T follicular helper cell (primary cell): ENCODE results near the gene IFI30.
A peak's percentile ranks its signal among the peaks of the same experiment; 100 is the strongest.
"Not testable (repeated sequence)": the region's sequence is repeated elsewhere in the genome, so short reads cannot be mapped to it uniquely, and the experiment has no call there.

Experiments
- DNase-seq: peaks from one replicate; pipeline ENCODE4 v3.0.0-alpha.2; 2020; ENCODE audit warnings: low read depth

The IFI30 gene

DNA sequence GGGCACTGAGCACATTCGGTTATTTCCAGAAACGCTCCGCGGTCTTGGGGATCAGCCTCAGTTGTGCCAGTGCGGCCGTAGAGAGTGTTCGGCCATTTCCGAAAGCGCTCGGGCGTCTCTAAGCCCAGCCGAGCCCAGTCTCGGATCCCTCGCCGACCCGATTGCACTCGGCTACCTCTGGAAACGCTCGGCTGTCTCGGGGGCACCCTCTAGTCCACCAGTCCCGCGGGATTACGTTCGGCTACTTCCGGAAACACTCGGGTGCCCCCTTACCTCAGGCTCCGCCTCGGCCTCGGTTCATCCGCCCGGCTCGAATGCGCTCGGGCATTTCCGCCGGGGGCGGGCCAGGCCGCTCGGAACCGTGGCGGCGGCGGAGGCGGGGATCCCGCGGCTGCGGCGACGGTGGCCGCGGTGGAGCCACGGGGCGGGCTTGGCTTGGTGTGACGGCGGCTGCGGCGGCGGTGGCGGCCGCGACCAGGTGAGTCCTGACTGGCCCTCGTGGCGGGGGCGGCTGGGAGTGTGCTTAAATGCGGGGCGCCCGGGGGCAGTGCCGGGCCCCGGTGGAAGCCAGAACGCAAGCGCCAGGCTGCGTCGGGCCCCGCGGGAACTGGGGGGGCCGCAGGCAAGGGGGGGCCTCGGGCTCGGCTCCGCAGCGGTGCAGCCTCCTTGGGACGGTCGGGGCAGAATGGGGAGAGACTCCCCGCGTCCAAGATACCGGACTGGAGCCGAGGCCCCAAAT, 20.6 kb upstream of the IFI30 start, which contains the start of gene PIK3R2:
Gene PIK3R2 (plus strand): TSS at position 347 of the 739 bp plus-strand sequence. CDS start 2,717 bp downstream, outside the sequence.
- DNase-seq, result peak; percentile 100

GRCh38 chr19:18153556-18154134, 20.0 kb upstream of the IFI30 start:
- peak; percentile 22 for DNase-seq

DNA sequence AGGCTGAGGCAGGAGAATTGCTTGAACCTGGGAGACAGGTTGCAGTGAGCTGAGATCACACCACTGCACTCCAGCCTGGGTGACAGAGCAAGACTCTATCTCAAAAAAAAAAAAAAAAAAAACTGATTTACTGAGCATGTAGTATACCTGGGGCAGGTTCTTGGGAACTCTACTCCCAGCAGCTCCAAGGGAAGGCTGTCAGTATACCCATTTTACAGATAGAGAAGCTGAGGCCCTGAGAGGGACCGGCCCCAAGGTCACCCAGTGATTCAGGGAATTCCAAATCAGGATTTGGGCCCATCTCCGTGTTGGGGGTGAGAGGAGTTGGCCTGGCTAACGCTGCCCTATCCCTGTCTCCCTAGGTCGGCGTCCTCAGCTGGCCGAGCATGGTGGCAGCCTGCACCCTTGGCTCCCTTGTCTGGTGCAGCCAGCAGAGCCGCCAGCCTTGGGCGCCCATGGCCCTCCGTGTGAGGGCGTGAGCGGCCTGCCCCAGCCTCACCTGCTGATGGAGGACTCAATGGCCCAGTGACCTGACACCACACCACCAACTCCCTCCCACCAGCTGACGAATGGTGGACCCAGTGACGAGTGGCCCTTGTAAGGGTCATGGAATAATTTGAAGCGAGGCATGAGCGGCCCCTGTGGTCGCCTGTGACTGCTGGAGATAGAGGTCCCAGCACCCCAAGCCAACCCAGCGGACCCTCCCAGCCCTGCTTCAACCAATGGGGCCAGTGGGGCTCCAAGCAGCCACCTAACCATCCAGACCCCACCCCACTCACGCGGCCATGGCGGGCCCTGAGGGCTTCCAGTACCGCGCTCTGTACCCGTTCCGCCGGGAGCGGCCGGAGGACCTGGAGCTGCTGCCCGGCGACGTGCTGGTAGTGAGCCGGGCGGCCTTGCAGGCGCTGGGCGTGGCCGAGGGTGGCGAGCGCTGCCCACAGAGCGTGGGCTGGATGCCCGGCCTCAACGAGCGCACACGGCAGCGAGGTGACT, 18.2 kb upstream of the IFI30 start:
- no peak for DNase-seq

DNA sequence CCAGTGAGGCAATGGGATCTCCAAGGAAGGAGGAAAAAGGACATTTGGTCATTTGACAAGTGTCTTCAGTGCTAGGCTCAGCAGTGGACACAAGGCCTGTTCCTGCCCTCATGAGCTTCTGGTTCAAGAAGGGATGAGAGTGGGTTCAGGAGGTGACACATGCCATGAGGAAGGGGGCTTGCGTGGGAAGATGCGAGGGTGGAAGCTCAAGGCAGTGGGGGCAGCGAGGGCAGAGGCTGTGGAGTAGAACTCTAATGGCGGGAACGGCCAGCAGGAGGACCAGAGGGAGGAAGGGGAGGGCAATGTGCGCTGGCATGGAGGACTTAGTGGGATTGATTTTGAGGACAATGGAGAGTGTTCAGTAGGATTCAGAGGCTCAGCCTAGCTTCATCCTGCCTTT, 17.3 kb upstream of the IFI30 start:
- no peak for DNase-seq

DNA sequence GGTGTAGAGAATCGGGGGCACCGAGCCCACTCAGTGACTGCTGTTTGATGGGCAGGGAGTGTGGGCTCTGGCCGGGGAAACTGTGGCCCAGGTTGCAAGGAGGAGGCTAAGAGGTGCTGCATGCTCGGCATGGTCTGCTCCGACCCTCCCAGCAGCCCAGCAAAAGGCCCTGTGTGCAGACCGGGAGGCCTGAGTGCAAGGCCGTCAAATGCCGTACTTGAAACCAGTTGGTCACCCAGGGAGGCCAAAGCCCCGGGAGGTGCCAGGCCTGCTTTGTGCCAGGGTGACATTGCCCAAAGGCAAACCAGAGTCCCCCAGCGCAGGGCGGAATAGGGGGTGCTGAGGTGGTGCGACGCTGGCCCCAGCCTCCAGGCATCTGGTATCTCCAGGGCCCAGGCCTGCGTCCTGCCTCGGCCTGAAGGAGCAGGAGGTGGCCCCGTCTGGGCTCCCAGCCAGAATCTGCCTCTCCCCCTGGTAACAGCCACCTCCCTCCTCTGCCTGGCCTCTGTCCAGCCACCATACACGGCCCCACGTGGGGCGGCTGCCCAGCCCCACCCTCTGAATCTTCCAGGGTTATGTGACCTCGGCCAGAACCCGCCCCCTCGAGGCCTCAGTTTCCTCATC, 16.7 kb upstream of the IFI30 start:
- DNase-seq, result no peak

DNA sequence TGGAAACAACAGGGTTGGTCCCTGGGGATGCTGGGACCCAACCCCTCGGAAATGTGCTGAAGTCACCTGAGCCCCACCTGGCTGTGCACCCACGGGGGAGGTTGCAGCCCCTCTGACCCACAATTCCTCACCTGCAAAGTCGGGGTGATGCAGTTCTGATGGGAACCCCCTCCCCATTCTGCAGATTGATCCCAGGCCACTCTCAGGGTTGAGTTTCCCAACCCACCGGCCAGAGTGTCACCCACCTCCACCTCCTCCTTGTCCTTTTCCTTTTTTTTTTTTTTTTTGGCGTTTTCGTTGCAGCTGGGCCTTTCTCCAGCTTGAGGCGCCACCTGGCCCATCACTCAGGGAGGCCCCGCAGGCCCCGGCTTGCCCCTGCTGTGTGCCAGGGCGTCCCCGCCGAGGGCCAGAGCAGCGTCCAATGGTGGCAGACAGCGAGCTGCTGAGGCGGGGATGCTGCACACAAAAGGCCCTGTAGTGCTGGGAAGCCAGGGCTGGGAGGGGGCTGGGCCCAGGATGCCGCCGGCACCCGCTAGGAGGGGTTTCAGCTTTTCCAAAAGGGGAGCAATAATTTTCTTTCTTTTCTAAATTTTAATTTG, 16.0 kb upstream of the IFI30 start:
- DNase-seq, result no peak

DNA sequence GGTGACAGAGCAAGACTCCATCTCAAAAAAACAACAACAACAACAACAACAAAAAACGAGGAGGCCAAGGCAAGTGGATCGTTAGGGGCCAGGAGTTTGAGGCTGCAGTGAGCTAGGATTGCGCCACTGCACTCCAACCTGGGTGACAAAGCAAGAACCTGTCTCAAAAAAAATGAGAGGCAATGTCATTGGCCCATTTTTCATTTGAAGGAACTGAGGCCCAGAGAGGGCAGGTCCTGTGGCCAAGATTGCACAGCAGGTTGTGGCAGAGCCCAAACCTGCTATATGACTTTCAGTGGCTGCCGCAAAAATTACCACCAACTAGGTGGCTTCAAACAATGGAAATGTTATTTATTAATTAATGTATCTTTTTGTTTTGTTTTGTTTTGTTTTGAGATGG, 15.1 kb upstream of the IFI30 start:
- DNase-seq, result no peak

GRCh38 chr19:18159059-18159616, 14.5 kb upstream of the IFI30 start:
- not testable (repeated sequence) for DNase-seq

DNA sequence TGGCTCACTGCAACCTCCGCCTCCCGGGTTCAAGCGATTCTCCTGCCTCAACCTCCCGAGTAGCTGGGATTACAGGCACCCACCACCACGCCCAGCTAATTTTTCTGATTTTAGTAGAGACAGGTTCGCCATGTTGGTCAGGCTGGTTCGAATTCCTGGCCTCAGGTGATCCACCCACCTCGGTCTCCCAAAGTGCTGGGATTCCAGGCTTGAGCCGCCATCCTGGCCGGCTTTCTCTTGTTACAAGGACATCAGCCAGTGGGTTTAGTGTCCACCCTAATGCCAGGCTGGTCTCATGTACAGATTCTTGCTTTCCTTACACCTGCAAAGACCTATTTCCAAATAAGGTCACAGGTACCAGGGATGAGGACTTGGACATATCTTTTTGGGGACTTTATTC, 13.8 kb upstream of the IFI30 start:
- DNase-seq, result no peak

- no peak for DNase-seq
Measured at GRCh38 chr19:18160493-18160970, 13.1 kb upstream of the IFI30 start.

DNA sequence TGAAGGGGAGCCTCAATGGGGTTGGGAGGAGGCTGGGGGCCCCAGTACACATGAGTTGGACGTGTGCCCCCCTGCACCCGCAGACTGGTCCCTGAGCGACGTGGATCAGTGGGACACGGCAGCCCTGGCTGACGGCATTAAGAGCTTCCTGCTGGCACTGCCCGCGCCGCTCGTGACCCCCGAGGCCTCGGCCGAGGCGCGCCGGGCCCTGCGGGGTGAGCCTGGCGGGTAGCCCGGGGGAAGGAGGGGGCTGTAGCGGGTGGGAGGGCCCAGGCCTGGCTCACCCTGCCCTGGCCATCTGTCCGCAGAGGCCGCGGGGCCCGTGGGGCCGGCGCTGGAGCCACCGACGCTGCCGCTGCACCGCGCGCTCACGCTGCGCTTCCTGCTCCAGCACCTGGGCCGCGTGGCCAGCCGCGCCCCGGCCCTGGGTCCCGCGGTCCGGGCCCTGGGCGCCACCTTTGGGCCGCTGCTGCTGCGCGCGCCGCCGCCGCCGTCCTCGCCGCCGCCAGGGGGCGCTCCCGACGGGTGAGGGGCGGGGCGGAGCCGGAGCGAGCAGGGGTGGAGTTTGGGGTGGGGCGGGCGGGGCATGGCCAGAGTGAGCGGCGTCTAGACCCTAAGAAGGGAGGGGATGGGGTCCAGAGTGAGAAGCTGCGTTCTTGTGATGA, 12.5 kb upstream of the IFI30 start:
- peak; percentile 70 for DNase-seq

- DNase-seq, result no peak
Measured at GRCh38 chr19:18161636-18162002, 12.0 kb upstream of the IFI30 start.

DNA sequence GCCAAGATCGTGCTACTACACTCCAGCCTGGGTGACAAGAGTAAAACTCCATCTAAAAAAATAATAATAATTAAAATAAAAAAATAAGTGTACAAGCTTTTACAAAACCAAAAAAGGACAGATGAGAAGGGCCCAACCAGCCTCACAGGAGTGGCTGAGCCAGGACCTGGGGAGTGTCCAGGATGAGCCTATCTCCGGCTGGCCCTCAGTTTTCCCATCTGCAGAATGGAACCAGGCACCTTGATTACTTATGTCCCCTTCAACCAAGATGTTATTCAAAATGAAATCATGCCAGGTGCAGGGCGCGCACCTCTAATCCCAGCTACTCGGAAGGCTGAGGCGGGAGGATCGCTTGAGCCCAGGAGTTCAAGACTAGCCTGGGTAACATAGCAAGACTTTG, 9.5 kb upstream of the IFI30 start:
- no peak for DNase-seq

DNA sequence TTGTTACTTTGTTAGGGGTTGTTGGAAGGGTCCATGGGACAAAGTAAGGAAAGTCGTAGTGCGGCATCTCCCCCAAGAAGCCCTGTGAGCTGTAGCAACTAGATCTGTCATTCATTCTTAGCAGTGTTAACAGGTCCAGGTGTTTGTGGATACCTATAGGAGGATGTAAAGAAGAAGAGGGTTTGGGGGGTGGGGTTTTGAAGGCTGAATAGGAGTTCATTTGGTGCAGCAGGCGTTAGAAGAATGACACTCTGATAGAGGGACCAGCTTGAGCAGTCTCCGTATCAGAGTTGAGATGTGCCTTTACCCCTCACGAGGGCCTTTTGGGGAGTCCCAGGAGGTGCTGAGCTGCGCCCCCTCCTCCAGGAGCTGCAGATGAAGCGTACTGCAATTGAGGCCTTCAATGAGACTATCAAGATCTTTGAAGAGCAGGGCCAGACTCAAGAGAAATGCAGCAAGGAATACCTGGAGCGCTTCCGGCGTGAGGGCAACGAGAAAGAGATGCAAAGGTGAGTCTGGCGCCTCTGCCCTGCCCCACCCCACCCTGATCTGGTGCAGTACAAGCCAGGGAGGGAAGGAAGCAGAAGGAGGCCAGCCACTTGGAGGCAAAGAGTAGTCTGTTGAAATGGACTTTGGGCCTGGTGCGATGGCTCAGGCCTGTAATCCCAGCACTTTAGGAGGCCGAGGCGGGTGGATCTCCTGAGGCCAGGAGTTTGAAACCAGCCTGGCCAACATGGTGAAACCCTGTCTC, 7.6 kb upstream of the IFI30 start:
- DNase-seq, result no peak

GRCh38 chr19:18167011-18167410, 6.6 kb upstream of the IFI30 start:
- DNase-seq, result no peak

DNA sequence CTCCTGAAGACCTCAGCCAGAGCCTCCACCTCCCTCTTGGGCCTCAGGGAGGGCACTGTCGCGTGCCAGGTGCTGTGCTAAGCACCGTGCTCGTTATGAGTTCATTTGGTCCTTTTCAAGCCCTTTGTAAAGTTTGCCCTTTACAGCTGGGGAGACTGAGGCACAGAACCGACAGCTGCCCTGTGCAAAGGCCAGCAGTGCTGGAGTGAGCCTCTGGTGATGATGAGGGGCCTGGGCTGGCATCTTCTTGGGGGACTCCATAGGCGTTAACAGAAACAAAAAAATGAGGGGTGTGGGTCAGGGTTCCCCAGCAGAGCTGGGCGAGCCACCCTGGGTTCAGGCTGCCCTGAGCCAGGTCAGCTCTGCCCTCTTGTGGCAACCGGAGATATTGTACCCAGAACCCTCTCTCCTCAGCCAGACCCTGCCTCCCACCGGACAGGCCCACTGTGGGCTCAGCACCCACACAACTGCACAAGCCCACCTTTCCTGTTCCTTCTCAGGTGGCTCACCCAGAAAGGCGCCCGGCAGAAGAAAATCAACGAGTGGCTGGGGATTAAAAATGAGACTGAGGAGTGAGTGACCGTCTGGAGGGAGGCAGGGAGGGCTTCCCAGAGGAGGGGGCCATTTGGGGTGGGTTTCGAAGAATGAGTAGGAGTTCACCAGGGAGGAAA, 5.5 kb upstream of the IFI30 start:
- no peak for DNase-seq

GRCh38 chr19:18168673-18169381, 4.8 kb upstream of the IFI30 start:
- DNase-seq, result no peak

GRCh38 chr19:18170714-18171255, 2.8 kb upstream of the IFI30 start:
- DNase-seq, result no peak
